Measurements from ENCODE around the gene GFI1B. TPM values are rescaled to one million over a fixed set of nuclear protein-coding genes. Genes with fewer than 3 reads are reported as not detected.

The GFI1B gene
- total and polyA plus RNA-seq, 2 experiments from 2014 or later: 0.10 TPM; not detected in 1

DNA sequence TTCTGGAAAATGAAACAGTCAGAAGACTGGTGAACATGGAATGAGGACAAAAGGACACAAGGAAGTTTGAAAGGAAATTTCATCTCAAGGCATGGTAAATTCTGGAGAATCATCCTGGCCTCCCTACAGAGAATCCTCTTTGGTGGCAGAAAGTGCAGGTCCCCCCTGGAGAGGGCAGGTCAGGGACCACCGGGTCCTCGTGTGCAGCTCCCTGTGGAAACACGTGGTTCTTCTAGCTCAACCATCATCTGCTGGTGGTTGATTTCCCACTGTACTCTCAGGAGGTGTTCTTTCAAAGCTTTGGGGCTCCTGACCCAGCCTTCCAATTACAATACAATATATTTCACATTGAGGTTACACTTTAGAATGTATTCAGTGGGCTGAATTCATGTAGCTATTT is 49.7 kb downstream of the GFI1B start:
- no peaks in the 10 kb centered on the region for H3K9me3 ChIP-seq (ENCODE audit: low read depth)
- H3K36me3 ChIP-seq (replicated peaks; ENCODE audit: insufficient read depth, low read depth): no peaks in the 10 kb centered on the region
- DNase-seq (ENCODE audit: low spot score): no peak
- H2AFZ ChIP-seq: no peak overlapping the region
- no peaks in the 10 kb centered on the region for H3K9me2 ChIP-seq (replicated peaks; ENCODE audit: insufficient read depth)
- no peaks in the 10 kb centered on the region for H3K27me3 ChIP-seq
- no peak overlapping the region for H3K4me3 ChIP-seq
- WGBS (ENCODE audit: low lambda C conversion rate, missing lambda C conversion rate): 86% methylated on average over 3 of the region's 3 CpGs
- no peak for TF ChIP-seq EZH2phosphoT487 (IDR thresholded peaks at IDR 0.05; ENCODE audit: low read depth, severe bottlenecking, unreplicated experiment)
- TF ChIP-seq EZH2 (IDR thresholded peaks at IDR 0.05; ENCODE audit: borderline replicate concordance): no peak
- TF ChIP-seq, protein P1, sequence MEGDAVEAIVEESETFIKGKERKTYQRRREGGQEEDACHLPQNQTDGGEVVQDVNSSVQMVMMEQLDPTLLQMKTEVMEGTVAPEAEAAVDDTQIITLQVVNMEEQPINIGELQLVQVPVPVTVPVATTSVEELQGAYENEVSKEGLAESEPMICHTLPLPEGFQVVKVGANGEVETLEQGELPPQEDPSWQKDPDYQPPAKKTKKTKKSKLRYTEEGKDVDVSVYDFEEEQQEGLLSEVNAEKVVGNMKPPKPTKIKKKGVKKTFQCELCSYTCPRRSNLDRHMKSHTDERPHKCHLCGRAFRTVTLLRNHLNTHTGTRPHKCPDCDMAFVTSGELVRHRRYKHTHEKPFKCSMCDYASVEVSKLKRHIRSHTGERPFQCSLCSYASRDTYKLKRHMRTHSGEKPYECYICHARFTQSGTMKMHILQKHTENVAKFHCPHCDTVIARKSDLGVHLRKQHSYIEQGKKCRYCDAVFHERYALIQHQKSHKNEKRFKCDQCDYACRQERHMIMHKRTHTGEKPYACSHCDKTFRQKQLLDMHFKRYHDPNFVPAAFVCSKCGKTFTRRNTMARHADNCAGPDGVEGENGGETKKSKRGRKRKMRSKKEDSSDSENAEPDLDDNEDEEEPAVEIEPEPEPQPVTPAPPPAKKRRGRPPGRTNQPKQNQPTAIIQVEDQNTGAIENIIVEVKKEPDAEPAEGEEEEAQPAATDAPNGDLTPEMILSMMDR (IDR thresholded peaks at IDR 0.05; ENCODE audit: poor library complexity): no peak
- peaks cover 29% of the 10 kb centered on the region for H3K79me2 ChIP-seq
- no peaks in the 10 kb centered on the region for H4K20me1 ChIP-seq (ENCODE audit: insufficient read depth, poor library complexity, severe bottlenecking)
- no peak overlapping the region for H3K4me2 ChIP-seq
- H3K4me1 ChIP-seq (ENCODE audit: insufficient read depth): peaks cover 19% of the 10 kb centered on the region
- H3K27ac ChIP-seq: no peak overlapping the region

DNA sequence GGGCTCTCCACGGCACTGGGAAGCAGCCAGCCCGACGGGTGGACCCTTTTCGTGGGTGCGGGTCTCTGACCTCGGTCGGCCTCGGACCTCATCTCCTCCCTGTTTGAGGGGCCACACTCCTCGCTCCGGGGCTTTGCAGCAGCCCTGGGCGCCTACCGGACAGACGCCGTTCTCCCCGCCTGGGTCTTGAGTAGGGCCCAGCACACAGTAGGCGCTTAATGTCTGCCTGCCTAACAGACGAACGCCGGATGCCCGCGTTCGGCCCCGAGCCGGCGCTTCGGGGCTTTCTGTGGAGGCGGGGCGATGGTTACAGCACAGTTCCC is 51.5 kb downstream of the GFI1B start:
- Histone ChIP-seq H3K4me1 (ENCODE audit: insufficient read depth) (peaks cover 19% of the 10 kb centered on the region), H3K9me3 (ENCODE audit: low read depth) (no peaks in the 10 kb centered on the region), H3K4me2 (peak overlapping the region; percentile 90), H3K27me3 (no peaks in the 10 kb centered on the region), H3K4me3 (peak overlapping the region; percentile 20), H3K36me3 (replicated peaks; ENCODE audit: insufficient read depth, low read depth) (no peaks in the 10 kb centered on the region), H2AFZ (peak overlapping the region; percentile 23), H3K27ac (peak overlapping the region; percentile 72), H3K9me2 (replicated peaks; ENCODE audit: insufficient read depth) (no peaks in the 10 kb centered on the region), H4K20me1 (ENCODE audit: insufficient read depth, poor library complexity, severe bottlenecking) (no peaks in the 10 kb centered on the region), H3K79me2 (peaks cover 46% of the 10 kb centered on the region)
- 3% methylated on average over 28 of the region's 28 CpGs for WGBS (ENCODE audit: low lambda C conversion rate, missing lambda C conversion rate)
- DNase-seq (ENCODE audit: low spot score): no peak
- TF ChIP-seq, protein P1 (IDR thresholded peaks at IDR 0.05; ENCODE audit: poor library complexity): no peak
- TF ChIP-seq EZH2 (IDR thresholded peaks at IDR 0.05; ENCODE audit: borderline replicate concordance): no peak
- TF ChIP-seq EZH2phosphoT487 (IDR thresholded peaks at IDR 0.05; ENCODE audit: low read depth, severe bottlenecking, unreplicated experiment): no peak

DNA sequence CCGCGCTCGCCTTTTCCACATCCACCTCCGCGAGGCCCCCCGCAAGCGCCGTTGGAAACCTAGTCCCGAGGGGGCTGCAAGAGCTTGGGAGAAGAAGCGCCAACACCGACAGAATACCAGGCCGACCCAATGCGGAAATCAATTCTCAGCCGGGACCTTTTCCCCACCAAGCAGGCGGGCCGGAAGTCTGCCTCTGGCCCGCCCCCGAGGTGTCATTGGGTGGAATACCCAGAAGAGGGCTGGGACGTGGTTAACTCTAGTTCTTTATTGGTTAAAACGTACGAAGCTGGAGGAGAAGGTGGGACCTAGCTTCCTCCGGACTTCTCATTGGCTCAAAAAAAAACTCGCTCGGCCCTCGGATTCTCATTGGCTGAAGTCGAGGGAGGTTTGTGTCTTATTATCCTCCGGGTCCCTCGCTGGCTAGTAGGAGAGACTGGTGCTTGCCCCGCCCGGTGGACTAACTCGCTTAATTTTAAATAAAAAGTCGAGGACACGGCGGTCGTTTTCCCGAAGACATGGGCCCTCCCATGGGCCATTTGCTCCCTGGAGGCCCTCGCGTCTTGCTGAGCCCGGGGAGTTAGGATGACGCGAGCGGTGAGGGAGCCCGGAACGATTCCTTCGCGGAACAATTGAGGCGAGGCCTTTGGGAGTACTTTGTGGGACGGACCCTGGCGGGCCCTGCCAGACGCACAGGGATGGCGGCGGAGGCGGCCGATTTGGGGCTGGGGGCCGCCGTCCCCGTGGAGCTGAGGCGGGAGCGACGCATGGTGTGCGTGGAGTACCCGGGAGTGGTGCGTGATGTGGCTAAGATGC is 52.0 kb downstream of the GFI1B start, which contains the start of gene GTF3C5:
TSS of gene GTF3C5 (plus strand) at position 681 of the 813 bp plus-strand sequence. CDS start at position 696, 15 bp downstream.
- Histone ChIP-seq H4K20me1 (ENCODE audit: insufficient read depth, poor library complexity, severe bottlenecking) (peaks cover 4% of the 10 kb centered on the region), H3K36me3 (replicated peaks; ENCODE audit: insufficient read depth, low read depth) (no peaks in the 10 kb centered on the region), H3K9me2 (replicated peaks; ENCODE audit: insufficient read depth) (no peaks in the 10 kb centered on the region), H3K27me3 (no peaks in the 10 kb centered on the region), H3K4me2 (peak within 1 kb of the TSS; percentile 94), H3K9me3 (ENCODE audit: low read depth) (no peaks in the 10 kb centered on the region), H3K4me3 (peak within 1 kb of the TSS; percentile 89), H3K79me2 (peaks cover 52% of the 10 kb centered on the region), H3K4me1 (ENCODE audit: insufficient read depth) (peaks cover 19% of the 10 kb centered on the region), H2AFZ (peak within 1 kb of the TSS; percentile 52), H3K27ac (peak within 1 kb of the TSS; percentile 87)
- under 1% methylated on average over 59 of the region's 63 CpGs for WGBS (ENCODE audit: low lambda C conversion rate, missing lambda C conversion rate)
- peak; percentile 98 for DNase-seq (ENCODE audit: low spot score)
- TF ChIP-seq, protein P1 (IDR thresholded peaks at IDR 0.05; ENCODE audit: poor library complexity): no peak
- no peak for TF ChIP-seq EZH2 (IDR thresholded peaks at IDR 0.05; ENCODE audit: borderline replicate concordance)
- TF ChIP-seq EZH2phosphoT487 (IDR thresholded peaks at IDR 0.05; ENCODE audit: low read depth, severe bottlenecking, unreplicated experiment): no peak

Data from hepatocyte (in vitro differentiated cells).